Fibroblast of peridontal ligament (primary cell): Measurements from ENCODE around the gene PPBP.
"Not testable (repeated sequence)": the region's sequence is repeated elsewhere in the genome, so short reads cannot be mapped to it uniquely, and the experiment has no call there.

Source experiments
- DNase-seq: peaks from one replicate; pipeline ENCODE4 v3.0.0-alpha.2; 2010; ENCODE audit errors: extremely low read depth

PPBP gene

DNA sequence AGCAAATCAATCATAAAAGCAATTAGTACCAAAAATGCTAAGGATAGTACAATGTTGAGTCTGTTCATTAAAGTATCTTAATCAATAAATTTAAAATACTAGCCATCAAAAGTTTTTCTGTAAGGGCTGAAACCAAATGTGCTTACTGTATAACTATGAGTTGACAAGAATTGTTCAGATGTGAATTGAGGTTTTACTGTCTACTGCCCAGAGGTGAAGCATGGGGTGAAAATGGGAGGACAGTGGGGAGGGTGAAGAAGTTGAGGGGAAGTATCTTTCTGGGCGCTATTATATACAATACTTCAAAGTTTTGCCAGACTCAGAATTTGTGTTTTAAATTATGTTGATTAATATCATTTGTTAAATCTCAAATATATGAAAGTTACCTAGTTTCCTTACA is 4.1 kb upstream of the PPBP start:
- no peak for DNase-seq

DNA sequence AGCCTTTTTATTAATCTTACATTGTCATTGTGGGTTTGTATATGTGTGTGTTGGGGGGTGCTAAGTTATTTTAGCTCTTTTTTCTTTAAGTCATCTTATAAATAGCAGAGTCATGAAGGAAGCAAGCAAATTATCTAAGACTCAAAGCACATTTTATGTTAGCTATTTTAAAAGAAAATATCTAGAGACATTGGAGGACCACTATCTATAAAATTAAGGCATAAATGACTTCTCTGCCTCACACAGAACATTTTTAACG is 3.7 kb upstream of the PPBP start:
- DNase-seq = no peak

DNA sequence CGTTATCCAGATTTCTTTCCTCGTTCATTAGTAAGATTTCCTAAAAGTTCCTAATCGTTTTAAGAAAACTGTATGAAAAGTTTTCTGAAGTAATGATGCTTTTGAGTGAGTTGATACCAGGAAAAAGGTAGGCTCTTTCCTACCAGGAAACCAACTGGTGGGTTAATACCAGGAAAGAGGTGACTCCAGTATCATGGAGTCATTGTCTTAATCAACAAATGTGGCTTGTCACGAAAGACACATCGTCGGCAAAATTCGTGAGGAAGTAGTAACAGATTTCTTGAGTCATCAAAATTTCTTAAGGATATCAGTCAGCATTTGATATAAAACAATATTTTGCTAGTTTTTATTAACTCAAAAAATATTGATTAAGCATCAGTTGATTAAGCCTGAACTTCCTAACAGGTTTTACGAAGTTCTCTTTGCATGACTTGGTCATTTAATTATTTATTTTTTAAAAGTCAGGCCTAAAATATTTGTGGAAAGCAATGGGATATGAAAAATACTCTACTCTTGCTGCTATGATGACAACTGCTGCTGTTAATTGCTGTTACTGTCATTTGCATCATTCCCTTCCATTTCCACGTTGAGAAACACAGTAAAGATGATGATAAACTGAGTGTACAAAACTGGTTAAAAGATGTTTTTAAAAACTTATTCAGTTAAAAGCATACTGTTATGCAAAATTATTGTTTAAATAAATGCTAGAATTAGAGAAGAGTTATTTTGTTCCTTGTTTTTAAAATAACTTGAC is 3.2 kb upstream of the PPBP start:
- no peak for DNase-seq

DNA sequence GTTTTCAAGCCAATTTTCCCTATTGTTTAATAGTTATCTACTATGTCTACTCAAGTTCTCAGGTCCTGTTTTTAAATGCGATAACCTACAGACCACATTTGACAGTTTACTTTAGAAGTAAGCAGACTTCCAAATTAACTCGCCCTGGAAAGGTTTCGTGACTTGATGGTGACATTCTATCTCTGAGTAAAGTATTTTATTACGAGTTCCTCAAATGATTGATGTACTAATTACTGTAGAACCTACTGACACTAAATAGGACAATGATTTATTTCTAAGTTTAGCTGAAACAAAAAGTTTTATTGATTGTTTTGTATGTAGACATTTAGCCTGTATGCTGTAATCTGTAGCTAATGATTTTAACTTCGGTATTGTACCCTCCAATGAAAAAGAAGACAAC is 1.9 kb upstream of the PPBP start:
- DNase-seq = no peak

DNA sequence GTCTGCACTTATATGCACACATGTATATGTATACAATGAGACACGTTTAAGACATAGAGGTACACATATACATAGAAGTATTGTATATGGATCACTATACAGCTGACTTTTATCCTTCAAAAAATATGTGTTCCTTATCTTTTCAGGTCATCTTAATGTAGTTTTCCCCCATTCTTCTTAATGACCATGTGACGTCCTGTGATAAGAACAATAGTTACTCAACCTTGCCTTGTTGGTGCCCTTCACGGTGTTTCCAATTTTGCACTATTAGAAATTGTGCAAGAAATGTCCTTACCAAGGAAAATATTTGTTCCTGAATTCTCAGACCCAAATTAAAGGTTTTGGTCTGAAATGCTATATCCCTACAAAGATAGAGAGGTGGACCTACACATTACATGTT is 1.0 kb upstream of the PPBP start:
- DNase-seq = no peak

DNA sequence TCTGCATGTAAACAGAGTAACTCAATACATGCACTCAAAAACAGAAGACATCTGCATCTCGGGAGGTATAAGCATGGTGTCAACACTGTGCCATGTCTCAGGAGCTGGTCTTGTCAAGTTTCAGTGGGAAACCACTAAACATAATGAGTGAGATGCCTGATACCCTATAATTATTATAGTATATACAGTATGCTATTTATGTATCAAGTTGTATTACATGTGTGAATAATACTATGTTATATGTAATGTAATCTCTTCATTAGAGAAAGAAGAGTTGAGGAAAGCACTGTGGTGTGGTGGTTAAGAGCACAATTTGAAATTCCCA is 2.5 kb downstream of the PPBP start:
- DNase-seq = no peak

DNA sequence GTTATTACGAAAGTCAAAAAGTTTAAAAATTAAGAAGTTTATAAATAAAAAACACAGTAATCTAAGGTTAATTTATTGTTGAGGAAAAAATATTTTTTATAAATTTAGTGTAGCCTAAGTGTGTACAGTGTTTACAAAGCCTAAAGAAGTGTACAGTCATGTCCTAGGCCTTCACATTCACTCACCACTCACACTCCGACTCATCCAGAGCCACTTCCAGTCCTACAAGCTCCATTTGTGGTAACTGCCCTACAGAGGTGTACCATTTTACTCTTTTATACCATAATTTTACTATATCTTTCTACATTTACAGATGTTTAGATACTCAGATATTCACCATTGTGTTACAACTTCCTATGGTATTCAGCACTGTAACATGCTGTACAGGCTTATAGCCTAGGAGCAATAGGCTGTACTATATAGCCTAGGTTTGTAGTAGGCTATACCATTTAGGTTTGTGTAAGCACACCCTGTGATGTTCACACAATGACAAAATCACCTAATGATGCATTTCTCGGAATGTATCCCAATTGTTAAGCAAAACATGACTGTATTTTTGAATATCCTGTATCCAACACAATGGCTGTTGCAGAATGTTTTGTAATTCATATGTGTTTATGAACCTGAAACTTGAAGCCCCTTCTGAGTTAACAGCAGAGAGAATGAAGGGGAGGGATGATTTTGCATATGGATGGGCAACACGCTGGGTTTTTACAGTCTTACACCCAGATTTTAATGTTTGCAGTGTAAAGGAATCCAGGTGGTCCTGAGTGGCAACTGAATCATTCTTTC is 3.1 kb downstream of the PPBP start:
- no peak for DNase-seq

DNA sequence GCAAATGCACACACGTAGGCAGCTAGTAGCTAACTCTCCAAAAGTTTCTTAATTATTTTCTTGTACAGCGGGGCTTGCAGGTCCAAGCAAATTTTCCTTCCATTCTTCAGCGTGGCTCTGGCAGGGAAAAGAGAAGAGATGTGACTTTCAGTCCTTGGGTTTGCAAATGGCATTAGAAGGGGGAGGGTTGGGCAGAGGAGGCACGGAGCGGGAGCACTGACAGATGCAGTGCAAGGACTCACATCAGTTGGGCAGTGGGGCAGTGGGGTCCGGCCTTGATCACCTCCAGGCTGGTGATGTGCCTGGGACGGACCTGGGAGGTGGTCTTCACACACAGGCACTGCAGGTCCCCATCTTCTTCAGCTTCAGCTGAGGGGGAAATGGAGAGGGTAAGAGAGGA is 6.8 kb downstream of the PPBP start:
- not testable (repeated sequence) for DNase-seq

DNA sequence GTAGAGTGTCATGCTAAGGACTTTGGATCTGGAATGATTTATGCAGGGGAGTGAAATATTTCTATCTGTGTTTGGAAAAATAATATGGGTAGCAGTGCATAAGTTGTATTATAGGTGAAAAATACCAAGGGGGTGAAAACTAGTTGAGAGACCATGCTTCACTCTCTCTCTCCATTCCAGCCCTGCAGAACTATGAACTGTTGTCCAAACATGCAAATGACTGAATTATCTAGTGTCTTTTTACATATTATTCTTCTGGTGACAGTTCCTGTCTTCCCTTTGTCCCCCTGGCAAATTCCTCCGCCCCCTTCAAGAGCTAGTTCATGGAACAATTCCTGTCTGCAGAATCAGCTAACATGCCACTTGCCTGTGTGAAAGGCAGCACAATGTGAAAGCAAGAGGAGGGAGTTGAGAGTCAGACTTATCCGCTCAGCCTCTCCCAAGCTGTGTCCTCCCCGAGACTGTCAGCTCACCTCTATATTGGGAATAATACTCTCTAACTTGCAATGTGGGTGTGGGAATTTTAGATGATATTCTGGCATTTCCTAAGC is 8.5 kb downstream of the PPBP start:
- no peak for DNase-seq

DNA sequence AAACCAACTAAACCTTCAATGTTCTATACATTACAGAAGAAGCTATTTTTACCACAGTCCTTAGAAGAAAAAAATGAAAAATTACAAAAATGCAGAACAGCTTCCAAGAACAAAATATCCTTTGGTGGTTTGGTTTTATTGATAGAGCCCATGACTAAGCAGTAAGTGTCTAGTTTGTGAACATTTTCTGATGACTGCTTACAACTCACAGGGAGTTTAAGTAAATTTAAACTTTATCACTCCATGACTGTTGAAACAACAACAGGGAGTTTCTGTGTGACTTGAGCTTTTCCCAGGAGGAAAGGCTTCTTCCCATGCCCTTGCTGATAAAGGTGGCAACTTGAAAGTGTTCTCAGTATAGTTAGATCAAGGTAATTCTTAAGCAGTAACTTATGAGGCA is 9.1 kb downstream of the PPBP start:
- peak; percentile 85 for DNase-seq

DNA sequence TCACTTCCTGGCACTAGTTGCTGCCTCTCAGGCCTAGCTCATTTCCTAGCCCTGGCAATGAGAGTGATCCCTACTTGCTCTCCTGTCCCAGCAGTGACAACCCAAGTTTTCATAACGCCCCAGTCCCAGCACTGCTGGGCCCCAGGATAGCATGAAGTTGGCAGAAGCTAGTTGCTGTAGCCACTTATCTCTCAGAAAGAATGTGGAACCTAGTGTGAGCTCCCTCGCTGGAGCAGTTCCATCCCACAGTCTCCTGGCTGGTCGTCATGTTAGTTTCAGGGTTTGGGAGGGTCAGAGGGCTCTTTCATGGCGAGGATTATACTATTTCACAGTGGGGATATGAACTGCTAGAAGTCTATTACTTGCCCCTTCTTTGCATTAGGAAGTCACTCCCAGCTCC is 11.3 kb downstream of the PPBP start:
- no peak for DNase-seq

DNA sequence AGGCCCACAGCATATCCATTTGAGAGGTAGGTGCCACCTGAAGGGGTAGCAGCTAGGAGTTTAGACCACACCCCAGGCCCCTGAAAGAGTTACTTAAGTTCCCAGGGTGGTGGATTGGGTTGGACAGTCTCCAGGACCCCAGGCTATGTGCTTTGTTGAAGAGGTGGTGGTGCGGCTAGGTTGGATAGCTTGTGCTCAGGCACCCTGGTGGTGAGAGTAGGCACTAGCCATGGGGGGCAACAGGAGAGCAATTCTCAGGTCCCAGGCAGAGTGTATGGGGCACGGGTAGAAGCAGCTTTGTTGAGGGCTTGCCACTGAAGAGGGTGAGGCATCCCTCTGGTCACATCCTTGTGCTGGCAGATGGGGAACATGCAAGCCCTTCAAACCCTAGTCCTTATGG is 11.8 kb downstream of the PPBP start:
- no peak for DNase-seq

DNA sequence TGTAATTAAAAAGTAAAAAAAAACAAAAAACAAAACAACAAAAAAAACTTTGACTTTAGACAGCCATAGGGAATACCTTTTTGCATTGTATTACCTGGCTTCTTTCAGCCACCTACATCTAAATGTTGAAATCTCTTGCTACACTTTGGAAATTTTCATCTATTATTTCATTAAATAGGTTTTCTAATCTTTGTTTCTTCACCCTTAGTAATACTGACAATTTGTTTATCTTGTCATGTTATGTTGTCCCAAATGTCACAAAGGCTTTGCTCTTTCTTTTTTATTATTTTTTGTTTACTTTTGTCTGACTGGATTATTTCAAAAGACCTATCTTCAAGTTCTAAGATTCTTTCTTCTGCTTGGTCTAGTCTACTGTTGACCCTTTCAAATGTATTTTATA is 13.6 kb downstream of the PPBP start:
- no peak for DNase-seq

DNA sequence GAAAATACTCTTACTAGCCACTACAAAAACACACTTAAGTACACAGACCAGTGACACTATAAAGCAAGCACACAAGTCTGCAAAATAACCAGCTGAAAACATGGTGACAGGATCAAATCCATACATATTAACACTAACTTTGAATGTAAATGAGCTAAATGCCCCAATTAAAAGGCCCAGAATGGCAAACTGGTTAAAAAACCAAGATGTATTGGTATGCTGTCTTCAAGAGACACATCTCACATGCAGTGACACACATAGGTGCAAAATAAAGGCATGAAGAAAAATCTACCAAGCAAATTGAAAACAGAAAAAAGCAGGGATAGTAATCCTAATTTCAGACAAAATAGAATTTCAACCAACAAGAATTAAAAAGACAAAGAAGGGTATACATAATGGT is 17.0 kb downstream of the PPBP start:
- no peak for DNase-seq

DNA sequence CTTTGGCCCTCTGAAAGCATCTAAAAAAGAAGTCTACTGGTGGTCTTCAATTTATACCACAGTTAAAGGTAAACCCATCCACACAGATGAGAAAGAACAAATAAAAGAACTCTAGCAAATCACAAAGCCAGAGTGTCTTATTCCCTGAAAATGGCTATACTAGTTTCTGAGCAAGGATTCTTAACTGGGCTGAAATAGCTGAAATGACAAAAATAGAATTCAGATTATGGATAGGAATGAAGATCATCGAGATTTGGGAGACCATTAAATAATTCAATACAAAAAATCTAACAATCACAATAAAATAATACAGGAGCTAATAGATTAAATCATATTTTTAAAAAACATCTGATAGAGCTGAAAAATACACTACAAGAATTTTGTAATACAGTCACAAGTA is 18.0 kb downstream of the PPBP start:
- no peak for DNase-seq

DNA sequence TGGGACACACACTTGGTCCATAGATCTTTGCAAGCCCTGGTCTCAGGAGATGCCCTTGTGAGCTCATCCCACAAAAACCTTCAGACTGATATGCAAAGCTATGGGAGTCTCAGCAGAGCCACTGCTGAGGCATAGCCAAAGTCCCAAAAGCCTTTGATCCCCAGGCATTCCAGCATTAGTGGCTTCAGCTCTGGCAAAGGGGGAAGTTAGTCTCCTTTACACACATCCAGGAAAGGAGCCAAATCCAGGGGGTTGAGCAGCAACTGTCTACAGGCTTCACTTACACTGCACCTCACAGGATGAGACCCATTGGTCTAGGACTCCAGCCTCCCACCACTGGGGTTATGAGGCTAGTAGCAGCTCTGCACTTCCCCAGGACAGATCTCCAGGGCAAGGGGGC is 20.1 kb downstream of the PPBP start:
- no peak for DNase-seq

DNA sequence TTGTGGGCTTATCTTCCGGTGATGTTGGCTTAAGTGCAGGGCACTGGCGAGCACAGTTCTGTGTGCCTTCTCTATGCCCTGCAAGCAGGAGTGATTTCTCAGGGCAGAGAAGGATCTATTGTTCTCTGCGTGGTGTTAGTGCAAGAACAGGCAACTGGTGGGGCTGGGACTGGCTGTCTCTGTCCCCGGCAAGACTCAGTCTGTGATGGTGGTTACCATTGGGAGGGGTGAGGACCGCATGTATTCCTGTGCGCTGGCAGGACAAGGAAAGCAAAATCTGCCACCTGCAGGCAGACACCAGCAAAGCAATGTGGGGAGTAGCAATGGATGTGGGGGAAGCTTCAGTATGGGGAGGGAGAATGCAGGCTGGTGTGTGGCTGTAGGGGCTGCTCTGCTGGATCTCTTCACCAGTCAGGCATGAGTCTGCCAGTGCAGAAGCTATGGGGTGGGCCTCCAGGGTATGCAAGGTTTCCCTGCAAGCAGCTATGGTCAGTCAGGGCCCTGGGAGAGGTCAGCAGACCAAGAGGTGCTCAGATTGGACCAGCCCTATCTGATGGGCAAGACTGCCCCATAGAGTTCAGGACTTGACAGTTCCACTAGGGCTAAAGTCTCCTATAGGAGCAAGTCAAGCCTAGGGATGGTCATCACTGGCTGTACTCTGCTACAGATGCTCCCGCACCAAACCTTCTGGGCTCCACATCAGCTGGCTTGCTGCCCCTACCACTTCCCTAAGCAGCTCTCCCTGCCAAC is 23.0 kb downstream of the PPBP start:
- DNase-seq = no peak

DNA sequence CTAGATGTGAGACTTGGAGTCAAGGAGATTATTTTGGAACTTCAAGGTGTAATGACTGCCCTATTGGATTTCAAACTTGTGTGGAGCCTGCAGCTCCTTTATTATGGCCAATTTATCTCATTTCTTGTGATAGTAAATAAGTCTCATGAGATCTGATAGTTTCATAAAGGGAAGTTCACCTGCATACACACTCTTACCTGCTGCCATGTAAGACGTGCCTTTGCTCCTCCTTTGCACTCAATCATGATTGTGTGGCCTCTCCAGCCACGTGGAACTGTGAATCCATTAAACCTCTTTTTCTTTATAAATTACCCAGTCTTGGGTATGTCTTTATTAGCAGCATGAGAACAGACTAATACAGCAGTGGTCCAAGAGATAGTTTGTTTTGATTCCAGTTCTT is 25.3 kb downstream of the PPBP start:
- no peak for DNase-seq

DNA sequence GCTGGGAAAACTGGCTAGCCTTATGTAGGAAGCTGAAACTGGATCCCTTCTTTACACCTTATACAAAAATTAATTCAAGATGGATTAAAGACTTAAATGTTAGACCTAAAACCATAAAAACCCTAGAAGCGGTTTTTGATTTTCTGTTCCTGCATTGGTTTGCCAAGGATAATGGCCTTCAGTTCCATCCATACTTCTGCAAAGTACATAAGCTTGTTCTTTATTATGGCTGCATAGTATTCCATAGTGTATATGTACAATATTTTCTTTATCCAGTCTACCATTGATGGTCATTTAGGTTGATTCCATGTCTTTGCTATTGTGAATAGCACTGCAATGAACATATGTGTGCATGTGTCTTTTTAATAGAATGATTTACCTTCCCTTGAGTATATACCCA is 28.9 kb downstream of the PPBP start:
- DNase-seq = not testable (repeated sequence)

DNA sequence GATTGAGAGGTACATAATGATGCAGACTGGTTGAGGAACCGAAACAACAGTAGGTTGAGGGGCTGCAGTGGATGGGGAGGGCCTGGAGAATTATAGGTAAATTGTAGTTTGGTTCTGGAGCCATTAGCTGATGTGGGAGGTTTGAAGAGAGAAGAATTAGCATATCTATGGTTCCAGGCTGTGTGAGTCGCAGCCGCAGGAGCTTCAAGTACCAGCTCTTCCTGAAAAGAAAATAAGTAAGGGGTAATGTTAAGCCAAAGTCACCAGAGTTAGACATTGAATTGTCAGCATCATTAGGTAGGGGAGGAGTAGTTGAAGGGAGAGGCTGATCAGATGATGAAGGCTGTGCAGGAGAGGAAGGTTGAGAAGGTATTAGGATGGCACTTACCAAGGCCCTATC is 35.6 kb downstream of the PPBP start:
- no peak for DNase-seq

DNA sequence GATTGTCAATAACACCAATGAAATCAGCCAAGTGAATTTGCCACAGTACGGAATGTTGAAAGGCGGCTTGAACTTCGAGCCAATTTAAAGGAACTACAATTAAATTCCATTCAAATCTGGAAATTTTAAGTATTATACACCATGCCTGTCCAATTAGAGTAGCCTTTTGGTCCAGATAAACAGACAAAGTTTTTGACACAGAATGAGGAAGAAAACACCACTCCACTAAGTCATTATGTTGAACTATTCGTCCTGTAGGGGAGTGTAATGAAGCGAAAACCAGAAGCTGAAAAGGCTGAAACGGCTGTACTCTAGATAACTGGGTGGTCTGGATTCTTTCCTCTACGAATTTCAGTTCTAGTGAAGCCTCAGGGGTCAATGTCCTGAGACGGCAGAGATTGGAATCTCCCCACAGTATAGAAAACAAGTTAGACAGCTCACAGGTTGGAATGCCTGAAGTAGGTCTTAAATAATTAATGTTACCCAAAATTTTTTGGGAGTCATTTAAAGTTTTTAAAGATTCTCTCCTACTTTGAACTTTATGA is 37.5 kb downstream of the PPBP start:
- DNase-seq = not testable (repeated sequence)

DNA sequence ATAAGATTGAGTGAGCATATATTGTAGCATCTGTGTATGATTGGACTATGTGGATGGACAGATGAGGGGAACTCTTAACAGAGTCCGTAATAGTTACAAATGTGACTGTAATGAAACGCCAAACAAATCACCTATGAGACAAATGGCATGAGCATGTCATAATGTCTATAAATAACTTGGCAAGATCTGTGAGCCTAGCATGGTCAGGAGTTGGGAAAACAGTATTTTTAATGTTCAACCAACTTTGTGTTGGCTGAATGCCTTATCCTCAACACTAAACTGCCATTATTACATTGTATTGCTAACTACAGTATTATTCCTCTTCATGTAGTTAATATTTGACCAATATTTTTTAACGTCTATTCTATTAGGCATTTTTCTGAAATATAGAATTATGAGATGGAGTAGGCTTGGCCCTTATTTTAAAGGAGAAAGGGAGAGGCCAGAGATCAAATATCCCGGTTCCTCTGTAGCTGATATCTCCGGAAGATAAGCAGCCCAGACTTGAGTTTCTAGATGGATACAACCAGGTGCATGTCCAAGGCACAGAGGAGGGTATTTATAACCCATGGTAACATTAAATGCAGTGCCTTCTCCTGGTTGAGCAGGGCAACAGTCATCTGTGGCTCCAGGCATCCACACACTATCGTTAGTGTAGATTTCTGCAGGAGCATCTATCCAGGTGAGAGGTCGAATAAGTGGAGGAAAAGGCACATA is 38.8 kb downstream of the PPBP start:
- no peak for DNase-seq
